Stimulated activated CD4-positive, alpha-beta T cell treated with anti-CD3 and anti-CD28 coated beads, Interleukin-15, amount 100 ng/mL, for 48 hours (primary cell): Measurements from ENCODE around the gene AP5M1.
A peak's percentile ranks its signal among the peaks of the same experiment; 100 is the strongest.
"Not testable (repeated sequence)": the region's sequence is repeated elsewhere in the genome, so short reads cannot be mapped to it uniquely, and the experiment has no call there.

ENCODE experiments used
- DNase-seq, 2 donors: peaks; one replicate each; pipeline ENCODE4 v3.0.0-alpha.2; 2020; ENCODE audit warnings: low read depth in 2 of 2

Gene AP5M1, protein sequence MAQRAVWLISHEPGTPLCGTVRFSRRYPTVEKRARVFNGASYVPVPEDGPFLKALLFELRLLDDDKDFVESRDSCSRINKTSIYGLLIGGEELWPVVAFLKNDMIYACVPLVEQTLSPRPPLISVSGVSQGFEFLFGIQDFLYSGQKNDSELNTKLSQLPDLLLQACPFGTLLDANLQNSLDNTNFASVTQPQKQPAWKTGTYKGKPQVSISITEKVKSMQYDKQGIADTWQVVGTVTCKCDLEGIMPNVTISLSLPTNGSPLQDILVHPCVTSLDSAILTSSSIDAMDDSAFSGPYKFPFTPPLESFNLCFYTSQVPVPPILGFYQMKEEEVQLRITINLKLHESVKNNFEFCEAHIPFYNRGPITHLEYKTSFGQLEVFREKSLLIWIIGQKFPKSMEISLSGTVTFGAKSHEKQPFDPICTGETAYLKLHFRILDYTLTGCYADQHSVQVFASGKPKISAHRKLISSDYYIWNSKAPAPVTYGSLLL

DNA sequence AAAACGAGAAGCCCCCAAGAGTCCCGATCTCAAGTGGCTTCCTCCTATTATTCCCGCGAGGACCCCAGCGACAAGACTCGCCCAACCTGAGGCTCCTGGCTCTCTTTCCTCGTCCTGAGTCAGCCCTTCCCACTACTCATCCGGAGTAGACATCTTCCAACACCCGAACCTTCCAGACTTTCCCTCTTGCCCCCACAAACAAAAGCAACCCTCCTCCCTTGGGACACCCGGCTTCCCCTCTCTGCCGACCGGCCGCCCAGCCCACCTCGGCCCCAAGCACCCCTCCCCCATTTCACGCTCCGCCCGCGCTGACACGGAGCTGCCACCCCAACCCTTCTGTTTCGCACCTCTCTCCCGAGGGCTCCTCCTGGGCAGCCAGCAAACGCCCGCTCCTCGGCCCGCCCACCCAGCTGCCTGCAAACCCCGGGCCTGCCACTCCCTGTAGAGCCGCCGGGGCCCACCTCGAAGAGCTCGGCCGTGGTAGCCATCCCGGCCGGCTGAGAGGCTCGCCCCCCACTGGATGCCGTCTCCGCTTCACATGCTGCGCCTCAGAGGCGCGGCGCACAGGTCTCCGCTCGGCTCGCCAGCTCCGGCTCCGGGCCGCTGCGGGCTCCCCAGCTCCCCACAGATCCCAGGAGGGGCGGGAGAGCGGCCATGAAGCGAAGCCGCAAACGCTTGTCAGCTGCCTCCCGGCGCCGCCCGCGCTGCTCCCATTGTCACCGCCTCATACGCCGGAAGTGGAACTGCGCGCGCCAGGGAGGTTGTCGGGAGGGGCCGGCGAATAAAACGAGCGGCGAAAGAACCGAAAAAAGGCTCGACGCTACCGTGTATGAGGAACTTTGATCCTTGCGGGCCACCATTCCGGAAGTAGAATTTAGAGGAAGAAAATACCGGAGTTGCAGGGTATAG, at the start of gene AP5M1, which contains the start of gene EXOC5:
Gene AP5M1 (plus strand): TSS at position 811 of the 909 bp plus-strand sequence. CDS start 344 bp downstream, outside the sequence.
Gene EXOC5 (minus strand): TSS at position 745 of the 909 bp plus-strand sequence. CDS start 257 bp downstream, at position 488.
- peak; percentile 86 to 90 for DNase-seq

DNA sequence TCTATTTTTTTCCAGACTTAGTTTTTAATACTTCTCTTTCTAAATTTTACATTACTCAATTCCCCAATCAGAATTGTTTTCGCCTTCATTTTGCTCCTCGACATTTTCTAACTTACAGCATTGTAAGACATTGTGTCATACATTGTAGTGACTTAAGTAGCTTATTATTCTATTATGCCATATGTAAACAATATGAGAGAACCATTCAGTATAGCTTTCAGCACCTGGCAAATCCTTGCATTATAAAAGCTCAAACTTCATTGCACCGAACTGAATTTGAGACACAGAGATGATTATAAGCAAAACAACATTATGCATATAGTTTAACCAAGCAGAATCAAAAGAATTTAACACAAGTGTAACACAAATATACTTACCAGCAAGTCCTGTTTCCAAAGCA, 46.8 kb upstream of the AP5M1 start:
- DNase-seq: no peak

DNA sequence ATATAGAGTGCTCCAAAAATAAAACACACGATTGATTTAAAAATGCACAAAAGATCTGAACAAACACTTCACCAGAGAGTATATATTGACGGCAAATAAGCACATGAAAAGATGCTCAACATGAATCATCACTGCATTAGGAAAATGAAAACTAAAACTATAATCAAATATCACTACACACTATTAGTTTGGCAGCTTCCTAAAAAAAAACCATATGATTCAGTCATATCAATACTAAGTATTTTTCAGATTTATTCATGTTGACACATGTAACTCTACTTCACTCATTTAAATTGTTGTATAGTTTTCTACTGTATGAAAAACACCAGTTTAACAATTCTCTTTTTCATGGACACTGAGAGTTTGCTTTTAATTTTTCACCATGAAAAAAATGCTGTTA, 41.7 kb upstream of the AP5M1 start:
- no peak for DNase-seq

DNA sequence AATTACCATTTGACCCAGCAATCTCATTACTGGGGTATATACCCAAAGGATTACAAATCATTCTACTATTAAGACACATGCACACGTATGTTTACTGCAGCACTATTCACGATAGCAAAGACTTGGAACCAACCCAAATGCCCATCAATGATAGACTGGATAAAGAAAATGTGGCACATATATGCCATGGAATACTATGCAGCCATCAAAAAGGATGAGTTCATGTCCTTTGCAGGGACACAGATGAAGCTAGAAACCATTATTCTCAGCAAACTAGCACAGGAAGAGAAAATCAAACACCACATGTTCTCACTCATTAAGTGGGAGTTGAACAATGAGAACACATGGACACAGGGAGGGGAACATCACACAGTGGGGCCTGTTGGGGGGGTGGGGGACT, 40.5 kb upstream of the AP5M1 start:
- DNase-seq: not testable (repeated sequence)

DNA sequence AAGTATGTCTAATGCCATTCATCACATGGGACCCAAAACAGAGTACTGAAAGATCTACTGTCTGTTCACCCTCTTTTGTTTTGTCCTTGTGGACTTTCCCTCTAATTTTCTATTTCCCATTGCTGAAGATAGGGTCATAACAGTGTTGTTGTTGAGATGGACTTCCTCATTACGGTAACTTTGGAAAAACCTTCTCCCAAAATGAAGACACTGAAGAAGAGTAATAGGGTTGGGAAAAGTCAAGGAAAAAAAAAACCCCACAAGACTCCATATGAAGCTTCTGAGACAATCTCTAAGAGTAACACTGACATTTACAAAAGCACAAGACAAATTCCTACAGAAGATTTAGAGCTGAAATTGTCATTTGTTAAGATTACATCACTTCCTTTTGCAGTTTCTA, 36.8 kb upstream of the AP5M1 start:
- no peak for DNase-seq

DNA sequence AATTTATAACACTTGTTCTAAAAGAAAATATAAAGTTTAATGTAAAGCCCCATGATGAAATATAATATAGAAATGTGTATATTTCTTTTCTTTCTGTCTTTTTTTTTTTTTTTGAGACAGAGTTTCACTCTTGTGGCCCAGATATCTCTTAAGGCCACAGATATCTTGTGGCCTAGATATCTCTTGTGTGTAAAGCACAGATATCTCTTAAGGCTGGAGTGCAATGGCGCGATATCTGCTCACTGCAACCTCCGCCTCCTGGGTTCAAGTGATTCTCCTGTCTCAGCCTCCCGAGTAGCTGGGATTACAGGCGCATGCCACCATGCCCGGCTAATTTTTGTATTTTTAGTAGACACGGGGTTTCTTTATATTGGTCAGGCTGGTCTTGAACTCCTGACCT, 28.7 kb upstream of the AP5M1 start:
- DNase-seq: not testable (repeated sequence)

DNA sequence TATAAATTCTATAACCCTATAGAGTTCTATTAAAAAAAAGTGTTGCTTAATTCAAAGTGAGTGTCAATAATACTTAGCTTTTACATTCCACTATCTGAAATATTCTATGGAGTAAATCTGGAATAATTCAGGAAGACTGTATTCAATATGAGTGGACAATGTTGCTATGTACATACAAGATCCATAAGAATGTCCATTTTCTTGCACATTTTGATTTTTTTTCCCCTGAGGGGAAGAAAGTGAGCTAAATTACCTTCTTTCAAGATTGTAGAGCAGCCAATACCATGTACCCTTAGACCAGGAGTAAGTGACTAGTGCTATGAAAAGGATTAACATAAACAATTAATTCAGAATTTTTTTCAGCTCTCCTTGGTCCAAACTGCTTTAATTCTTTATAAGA, 25.5 kb upstream of the AP5M1 start:
- DNase-seq: no peak

DNA sequence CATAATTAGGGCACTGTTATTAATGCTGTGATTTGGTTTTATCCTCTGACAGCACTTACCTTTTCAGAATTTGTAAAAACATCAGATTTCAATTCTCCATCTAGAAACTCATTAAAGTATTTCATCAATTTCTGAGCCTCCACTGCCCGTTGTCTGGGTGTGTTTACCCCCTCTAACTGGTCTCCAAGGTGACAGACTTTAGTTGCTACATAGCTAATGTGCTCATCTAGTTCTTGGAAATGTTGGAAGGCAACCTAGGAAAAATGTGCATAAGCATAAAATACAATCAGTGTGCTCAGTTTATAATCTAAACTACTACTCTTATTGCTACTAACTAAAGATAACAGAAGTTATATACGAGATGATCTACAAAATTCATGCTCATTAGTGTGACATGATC, 24.7 kb upstream of the AP5M1 start:
- no peak for DNase-seq

DNA sequence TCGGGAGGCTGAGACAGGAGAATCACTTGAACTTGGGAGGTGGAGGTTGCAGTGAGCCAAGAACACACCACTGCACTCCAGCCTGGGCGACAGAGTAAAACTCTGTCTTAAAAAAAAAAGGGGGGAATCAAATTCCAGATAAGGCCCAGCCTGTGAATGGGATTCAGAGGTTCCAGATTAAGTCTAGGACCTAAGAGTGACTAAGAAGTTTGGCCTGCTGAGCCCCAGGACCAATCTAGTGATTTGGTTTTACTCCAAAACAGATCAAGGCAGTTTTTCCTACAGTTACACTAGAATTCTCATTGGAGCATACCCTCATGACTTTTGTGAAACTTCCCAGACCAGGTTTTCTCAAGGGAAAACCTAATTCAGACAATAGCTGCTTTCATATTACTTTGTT, 22.8 kb upstream of the AP5M1 start:
- no peak for DNase-seq

DNA sequence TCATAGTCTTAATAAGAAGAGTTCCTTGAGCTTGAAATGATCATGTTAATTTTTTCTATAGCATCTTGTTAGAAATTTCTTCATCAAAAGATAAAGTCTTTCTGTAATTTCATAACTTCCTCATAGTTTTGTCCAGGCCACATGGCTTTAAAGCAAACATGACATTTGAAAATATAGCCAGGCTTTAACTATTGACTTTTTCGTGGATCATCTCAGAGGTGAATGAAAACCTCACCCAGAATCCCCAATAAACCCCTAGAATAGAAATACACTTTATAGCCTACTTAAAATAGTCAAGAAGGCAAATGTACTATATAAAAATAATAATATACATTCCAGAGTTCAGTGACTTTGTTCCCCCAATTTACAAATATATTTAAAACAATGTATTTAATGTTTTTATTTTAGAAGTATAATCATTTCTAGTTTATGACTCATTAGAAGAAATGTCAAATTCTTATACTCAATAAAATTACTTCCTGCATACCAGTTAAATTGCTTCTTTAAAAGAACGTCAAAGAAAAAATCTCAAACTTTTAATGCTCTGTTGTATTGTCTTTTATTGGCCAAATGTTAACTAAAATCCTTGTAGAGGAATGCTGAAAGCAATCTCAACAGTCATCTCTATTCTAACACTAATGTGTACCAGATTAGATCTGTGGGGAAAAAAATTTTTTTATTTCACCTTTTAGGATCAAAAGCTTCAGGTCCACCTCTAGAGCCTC, 21.7 kb upstream of the AP5M1 start:
- no peak for DNase-seq

DNA sequence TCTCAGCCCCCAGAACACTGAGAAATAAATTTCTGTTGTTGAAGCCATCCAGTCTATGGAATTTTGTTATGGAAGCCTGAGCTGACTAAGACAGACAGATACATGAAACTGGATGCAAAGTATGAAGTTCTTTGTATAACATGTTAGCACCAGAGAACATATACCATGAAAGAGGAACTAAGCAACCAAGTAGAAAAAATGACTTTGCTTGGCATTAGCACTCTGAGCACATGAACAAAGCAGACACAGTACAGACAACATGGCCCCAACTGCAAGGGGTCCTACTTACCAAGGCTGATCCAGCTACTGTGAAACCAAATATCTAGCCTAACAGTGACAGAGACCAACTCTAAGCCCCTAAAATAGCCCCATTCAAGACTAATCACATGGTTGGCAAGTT, 13.9 kb upstream of the AP5M1 start:
- DNase-seq: no peak

DNA sequence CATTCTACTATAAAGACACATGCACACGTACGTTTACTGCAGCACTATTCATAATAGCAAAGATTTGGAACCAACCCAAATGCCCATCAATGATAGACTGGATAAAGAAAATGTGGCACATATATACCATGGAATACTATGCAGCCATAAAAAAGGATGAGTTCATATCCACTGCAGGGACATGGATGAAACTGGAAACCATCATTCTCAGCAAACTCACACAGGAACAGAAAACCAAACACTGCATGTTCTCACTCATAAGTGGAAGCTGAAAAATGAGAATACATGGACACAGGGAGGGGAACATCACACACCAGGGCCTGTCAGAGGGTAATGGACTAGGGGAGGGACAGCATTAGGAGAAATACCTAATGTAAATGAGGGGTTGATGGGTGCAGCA, 10.6 kb upstream of the AP5M1 start:
- DNase-seq: not testable (repeated sequence)

DNA sequence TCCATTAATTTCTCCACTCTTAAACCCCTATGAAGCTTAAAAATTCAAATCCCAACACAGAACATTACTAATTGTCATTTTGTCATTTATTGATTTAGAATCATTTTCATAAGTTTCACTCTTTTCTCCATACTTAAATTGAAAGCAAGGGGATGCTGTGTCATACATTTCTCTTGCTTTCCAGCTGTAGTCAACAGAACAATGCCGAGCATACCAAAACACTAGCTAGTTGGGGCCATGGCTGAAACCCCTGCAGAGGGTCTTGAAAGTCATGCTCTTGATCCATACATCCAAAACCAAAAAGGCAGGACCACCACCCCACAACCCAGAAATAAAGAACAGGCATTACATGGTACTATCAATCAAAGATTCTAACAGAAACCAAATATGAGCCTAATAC, 9.1 kb upstream of the AP5M1 start:
- DNase-seq: no peak

DNA sequence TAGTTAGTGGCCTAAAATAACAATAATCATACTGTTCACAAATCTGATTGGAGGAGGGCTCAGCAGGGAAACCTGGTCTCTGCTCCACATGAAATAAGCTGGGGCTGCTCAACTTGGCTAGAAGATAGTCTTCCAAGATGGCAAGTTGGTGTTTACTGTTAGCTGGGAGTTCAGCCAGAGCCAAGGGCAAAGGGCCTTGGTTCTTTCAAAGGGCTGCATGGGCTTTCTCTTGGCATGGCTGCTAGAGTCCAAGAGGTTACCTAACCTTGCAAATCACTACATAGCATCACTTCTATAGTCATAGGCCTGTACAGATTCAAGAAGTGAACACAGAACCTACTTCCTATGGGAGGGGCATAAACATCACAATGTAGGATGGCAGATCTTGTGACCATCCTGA, 7.2 kb upstream of the AP5M1 start:
- no peak for DNase-seq

DNA sequence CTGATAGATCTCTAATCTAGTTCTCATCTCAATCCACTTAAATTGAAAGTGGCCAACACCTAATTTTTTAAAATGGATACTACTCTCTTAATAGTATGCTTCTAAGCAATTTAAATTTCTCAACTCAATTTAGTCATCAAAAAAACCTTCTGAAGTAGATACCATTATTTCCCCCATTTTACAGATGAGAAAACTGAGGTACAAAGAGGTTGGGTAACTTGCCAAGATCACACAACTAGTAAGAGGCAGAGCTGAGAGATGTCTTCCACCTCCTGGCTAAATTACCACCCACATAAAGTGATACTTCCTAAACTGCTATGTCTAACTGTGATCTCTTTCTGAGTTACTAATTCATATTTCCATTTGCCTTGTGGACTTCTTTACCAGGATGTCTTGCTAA, 6.7 kb upstream of the AP5M1 start:
- no peak for DNase-seq

DNA sequence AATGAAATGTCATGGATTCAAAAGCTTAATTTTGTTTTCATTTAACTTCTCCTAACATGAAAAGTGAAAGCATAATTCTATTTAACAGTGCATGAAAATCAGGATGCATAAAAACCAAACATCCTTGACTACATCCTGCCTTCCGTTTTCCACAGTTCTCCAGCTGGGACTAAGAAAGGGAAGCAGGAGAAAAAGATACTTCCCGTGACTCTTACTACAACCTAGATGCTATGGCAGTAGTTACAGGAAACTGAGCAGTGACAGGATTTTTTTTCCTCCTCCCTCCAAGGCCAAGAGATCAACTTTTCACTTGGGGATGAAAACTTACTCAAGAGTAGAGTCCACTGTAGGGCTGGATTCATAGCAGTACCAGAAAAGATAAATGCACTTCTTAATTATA, 2.7 kb upstream of the AP5M1 start:
- DNase-seq: no peak

DNA sequence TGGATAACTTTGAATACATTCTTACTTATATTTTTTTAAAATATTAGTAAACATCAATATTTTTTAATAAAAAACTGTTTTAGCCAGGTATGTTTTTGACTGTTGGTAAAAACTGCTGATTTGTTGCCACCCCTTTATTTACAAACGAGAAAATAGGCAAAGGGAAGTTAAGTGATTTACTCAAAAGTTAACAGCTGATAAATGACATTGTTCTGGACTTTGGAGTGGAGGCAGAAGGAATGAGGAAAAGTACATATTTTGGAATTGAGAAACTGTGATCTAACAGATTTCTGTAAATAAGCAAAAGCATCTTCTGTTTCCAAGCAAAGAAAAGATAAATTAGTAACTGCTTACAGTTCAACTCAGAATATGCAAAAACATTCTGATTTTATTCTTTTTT, 4.5 kb downstream of the AP5M1 start:
- DNase-seq: no peak

DNA sequence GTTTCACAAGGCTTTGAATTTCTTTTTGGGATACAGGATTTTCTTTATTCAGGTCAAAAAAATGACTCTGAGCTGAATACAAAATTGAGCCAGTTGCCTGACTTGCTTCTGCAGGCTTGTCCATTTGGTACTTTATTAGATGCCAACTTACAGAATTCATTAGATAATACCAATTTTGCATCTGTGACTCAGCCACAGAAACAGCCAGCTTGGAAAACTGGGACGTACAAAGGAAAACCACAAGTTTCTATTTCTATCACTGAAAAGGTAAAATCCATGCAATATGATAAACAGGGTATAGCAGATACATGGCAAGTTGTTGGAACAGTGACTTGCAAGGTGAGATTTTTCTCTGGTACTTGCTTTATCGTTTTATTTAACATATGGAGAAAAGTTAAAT, 5.8 kb downstream of the AP5M1 start:
- no peak for DNase-seq

DNA sequence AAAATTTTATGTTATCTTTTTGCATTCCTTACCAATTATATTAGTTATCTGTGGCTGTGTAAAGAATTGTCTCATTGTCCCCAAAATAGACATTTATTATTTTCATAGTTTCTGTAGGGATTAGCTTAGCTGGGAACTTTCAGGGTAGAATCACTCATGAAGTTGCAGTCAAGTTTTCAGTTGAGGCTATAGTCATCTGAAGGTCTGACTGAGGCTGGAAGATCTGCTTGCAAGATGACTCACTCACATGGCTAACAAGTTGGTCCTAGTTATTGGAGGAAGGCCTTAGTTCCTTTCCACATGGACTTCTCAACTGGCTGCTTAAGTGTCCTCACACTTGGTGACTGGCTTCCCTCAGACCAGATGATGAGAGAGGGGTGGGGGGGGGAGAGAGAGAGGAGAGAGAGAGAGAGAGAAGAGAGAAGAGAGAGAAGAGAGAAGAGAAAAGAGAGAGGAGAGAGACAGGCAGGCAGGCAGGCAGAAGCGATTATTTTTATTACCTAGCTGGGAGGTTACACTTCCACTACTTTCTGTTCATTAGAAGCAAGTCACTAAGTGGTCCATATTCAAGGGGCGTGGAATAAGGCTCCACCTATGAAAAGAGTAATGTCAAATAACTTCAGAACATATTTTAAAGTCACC, 6.4 kb downstream of the AP5M1 start:
- DNase-seq: no peak

DNA sequence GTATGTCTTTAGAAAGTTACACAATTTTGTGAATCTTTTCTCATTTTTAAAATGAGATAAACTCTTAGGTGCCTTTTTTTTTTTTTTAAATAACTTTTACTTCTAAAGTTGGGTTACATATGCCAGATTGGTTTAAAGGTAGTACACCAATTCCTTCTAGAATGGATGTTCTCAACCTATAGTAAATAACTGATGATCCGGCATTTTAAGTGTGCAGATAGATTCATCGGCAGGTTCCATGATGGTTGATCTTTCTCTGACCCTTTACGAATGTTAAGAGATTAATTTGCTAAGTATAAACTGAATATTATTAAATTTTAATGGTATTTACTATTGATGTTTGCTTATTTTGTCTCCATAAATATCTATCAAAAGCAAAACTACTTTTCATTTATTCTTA, 8.3 kb downstream of the AP5M1 start:
- DNase-seq: no peak

DNA sequence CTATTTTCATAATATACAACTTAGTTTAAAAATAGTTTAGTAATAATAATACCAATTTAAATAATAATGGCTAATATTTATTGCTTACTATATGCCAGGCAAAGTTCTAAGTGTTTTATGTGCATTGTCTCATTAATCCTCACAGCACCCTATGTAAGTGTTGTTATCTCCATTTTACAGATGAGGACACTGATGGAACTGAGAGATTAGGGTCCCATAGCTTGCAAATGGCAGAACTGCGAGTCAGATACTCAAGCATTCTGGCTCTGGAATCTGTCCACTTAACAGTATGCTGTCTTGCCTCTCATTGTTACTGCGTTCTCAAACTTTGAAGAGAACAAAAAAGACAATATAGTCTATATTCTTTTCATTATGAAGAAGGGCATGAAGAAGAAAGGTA, 19.0 kb downstream of the AP5M1 start:
- no peak for DNase-seq
